NOMO-1 (cell line): Measurements from ENCODE around the gene SLC16A14.
"Not testable (repeated sequence)": the region's sequence is repeated elsewhere in the genome, so short reads cannot be mapped to it uniquely, and the experiment has no call there.

Experiments used
- DNase-seq, 2 experiments: peaks; one replicate each; lab custom pipeline; 2025; ENCODE audit not compliant: unreplicated experiment in 2 of 2; lab: John Stamatoyannopoulos, UW

SLC16A14 gene

GRCh38 chr2:230068651-230069055 is at the start of gene SLC16A14:
SLC16A14 (minus strand) TSS chr2:230068924; CDS start chr2:230059352, 9,572 bp downstream.
- DNase-seq: peak; percentile 48 to 50

- no peak for DNase-seq
These were observed 38.0 kb upstream of the SLC16A14 start for GRCh38 chr2:230106771-230107170.

GRCh38 chr2:230101967-230102366 is 33.2 kb upstream of the SLC16A14 start:
- DNase-seq: not testable (repeated sequence)

- DNase-seq: no peak
These were observed 29.1 kb upstream of the SLC16A14 start for GRCh38 chr2:230097841-230098240.

- no peak for DNase-seq
These were observed 28.7 kb upstream of the SLC16A14 start for GRCh38 chr2:230097424-230097823.

- DNase-seq: no peak
These were observed 22.2 kb upstream of the SLC16A14 start for GRCh38 chr2:230090967-230091366.

- peak; percentile 28 to 44 for DNase-seq
These were observed 16.5 kb upstream of the SLC16A14 start for GRCh38 chr2:230085201-230085600.

- DNase-seq: no peak
These were observed 9.3 kb upstream of the SLC16A14 start for GRCh38 chr2:230077851-230078547.

GRCh38 chr2:230076819-230077218 is 8.1 kb upstream of the SLC16A14 start:
- no peak for DNase-seq

GRCh38 chr2:230075988-230076631 is 7.4 kb upstream of the SLC16A14 start:
- no peak for DNase-seq

GRCh38 chr2:230071421-230071820 is 2.7 kb upstream of the SLC16A14 start:
- no peak for DNase-seq

- DNase-seq: no peak
These were observed 678 bp upstream of the SLC16A14 start for GRCh38 chr2:230069402-230069801.

GRCh38 chr2:230068016-230068650 is 591 bp downstream of the SLC16A14 start:
- peak; percentile 56 for DNase-seq

GRCh38 chr2:230060672-230061293 is 7.9 kb downstream of the SLC16A14 start:
- DNase-seq: no peak

- DNase-seq: no peak
These were observed 14.8 kb downstream of the SLC16A14 start for GRCh38 chr2:230053753-230054478.

- DNase-seq: no peak
These were observed 16.4 kb downstream of the SLC16A14 start for GRCh38 chr2:230052299-230052698.

- no peak for DNase-seq
These were observed 18.6 kb downstream of the SLC16A14 start for GRCh38 chr2:230050136-230050535.

- no peak for DNase-seq
These were observed 20.6 kb downstream of the SLC16A14 start for GRCh38 chr2:230048010-230048671.

- no peak for DNase-seq
These were observed 22.2 kb downstream of the SLC16A14 start for GRCh38 chr2:230046491-230046890.

GRCh38 chr2:230043461-230043860 is 25.3 kb downstream of the SLC16A14 start:
- DNase-seq: no peak
